Neuronal stem cell (in vitro differentiated cells): ENCODE results near the gene LASP1. TPM values are rescaled to one million over a fixed set of nuclear protein-coding genes. Genes with fewer than 3 reads are reported as not detected.

Experiments
- DNase-seq: peaks from one replicate; pipeline ENCODE4 v3.0.0-alpha.2; 2013; ENCODE audit warnings: low spot score
- H2AFZ ChIP-seq: one replicate; pipeline ENCODE4 v1.6.1; 2013; ENCODE audit warnings: mild to moderate bottlenecking, low read length, inconsistent platforms
- H2AK5ac ChIP-seq: 2 replicates; pipeline ENCODE4 v1.6.1; 2013; ENCODE audit warnings: low read depth, mild to moderate bottlenecking, inconsistent platforms, low read length, moderate library complexity, mixed read lengths
- H2BK120ac ChIP-seq: 2 replicates; pipeline ENCODE4 v1.6.1; 2013; ENCODE audit warnings: low read depth, mild to moderate bottlenecking, inconsistent platforms, low read length, moderate library complexity, mixed read lengths
- H2BK12ac ChIP-seq: one replicate; pipeline ENCODE4 v1.6.1; 2013; ENCODE audit warnings: low read length, inconsistent platforms
- H2BK15ac ChIP-seq: 2 replicates; pipeline ENCODE4 v1.6.1; 2013; ENCODE audit warnings: mild to moderate bottlenecking, low read length, inconsistent platforms, mixed read lengths
- H2BK5ac ChIP-seq: one replicate; pipeline ENCODE4 v1.6.1; 2013; ENCODE audit warnings: inconsistent platforms, mild to moderate bottlenecking, low read length, moderate library complexity
- H3K14ac ChIP-seq: one replicate; pipeline ENCODE4 v1.6.1; 2013; ENCODE audit warnings: low read length, inconsistent platforms
- H3K18ac ChIP-seq: 2 replicates; pipeline ENCODE4 v1.6.1; 2013; ENCODE audit warnings: low read length, inconsistent platforms
- H3K23ac ChIP-seq: 2 replicates; pipeline ENCODE4 v1.6.1; 2013; ENCODE audit warnings: low read depth, mild to moderate bottlenecking, mixed read lengths, low read length, inconsistent platforms; ENCODE audit not compliant: poor library complexity
- H3K27ac ChIP-seq: replicated peaks from 3 replicates; pipeline ENCODE4 v1.5.1; 2013; ENCODE audit warnings: low read length, inconsistent platforms
- H3K27me3 ChIP-seq, 3 experiments: 2 replicates each; pipeline ENCODE4 v1.6.1; 2013; ENCODE audit warnings: low read length in 3 of 3, mild to moderate bottlenecking in 2 of 3, inconsistent platforms in 1 of 3, low read depth in 1 of 3, mixed read lengths in 1 of 3, moderate library complexity in 1 of 3; ENCODE audit not compliant: control insufficient read depth in 3 of 3, insufficient read depth in 3 of 3
- H3K36me3 ChIP-seq, 2 donors: replicated peaks in 1 of 2; 2 replicates each; pipeline ENCODE4 v1.6.1; 2013; ENCODE audit warnings: low read length in 2 of 2; ENCODE audit not compliant: control insufficient read depth in 2 of 2, insufficient read depth in 2 of 2
- H3K4ac ChIP-seq: 2 replicates; pipeline ENCODE4 v1.6.1; 2013; ENCODE audit warnings: inconsistent platforms, mild to moderate bottlenecking, low read length, moderate library complexity
- H3K4me1 ChIP-seq, 2 donors: 1 replicate in 1 of 2; 2 replicates in 1 of 2; pipeline ENCODE4 v1.6.1; 2013; ENCODE audit warnings: low read length in 2 of 2, low read depth in 1 of 2; ENCODE audit not compliant: control insufficient read depth in 2 of 2, insufficient read depth in 1 of 2
- H3K4me2 ChIP-seq: one replicate; pipeline ENCODE4 v1.6.1; 2013; ENCODE audit warnings: mild to moderate bottlenecking, low read length, inconsistent platforms; ENCODE audit not compliant: insufficient read depth, poor library complexity, severe bottlenecking
- H3K4me3 ChIP-seq, 2 donors: 2 replicates each; pipeline ENCODE4 v1.5.1; 2013; ENCODE audit warnings: low read length in 2 of 2, mild to moderate bottlenecking in 2 of 2, inconsistent platforms in 1 of 2, moderate library complexity in 1 of 2
- H3K79me1 ChIP-seq: one replicate; pipeline ENCODE4 v1.6.1; 2013; ENCODE audit warnings: low read depth, mild to moderate bottlenecking, inconsistent platforms, low read length, moderate library complexity
- H3K9ac ChIP-seq: one replicate; pipeline ENCODE4 v1.6.1; 2013; ENCODE audit warnings: mild to moderate bottlenecking, low read depth, low read length, inconsistent platforms; ENCODE audit not compliant: poor library complexity
- H3K9me3 ChIP-seq, 2 donors: replicated peaks in 1 of 2; 2 replicates each; pipeline versions ENCODE3 to v1.6.1; 2013; ENCODE audit warnings: low read length in 2 of 2, mild to moderate bottlenecking in 2 of 2, inconsistent platforms in 1 of 2, low read depth in 1 of 2, mixed read lengths in 1 of 2, moderate library complexity in 1 of 2; ENCODE audit not compliant: control insufficient read depth in 2 of 2, insufficient read depth in 1 of 2
- H4K8ac ChIP-seq: one replicate; pipeline ENCODE4 v1.6.1; 2013; ENCODE audit warnings: low read depth, mild to moderate bottlenecking, inconsistent platforms, low read length, moderate library complexity
- H4K91ac ChIP-seq: one replicate; pipeline ENCODE4 v1.6.1; 2013; ENCODE audit warnings: low read length, low read depth, mild to moderate bottlenecking, inconsistent platforms; ENCODE audit not compliant: poor library complexity
- WGBS, 2 donors: extraction: QIAGEN DNeasy Blood & Tissue Kit; methylation state at CpG; one replicate each; pipeline ENCODE4 v1.1.7; 2013; ENCODE audit warnings: missing lambda C conversion rate in 2 of 2, mixed read lengths in 1 of 2; ENCODE audit not compliant: insufficient read length in 2 of 2, insufficient replicate concordance in 1 of 2; ENCODE audit errors: extremely low coverage in 2 of 2; 5-methylcytosine and 5-hydroxymethylcytosine counted together
- polyA plus RNA-seq, 2 experiments: library from polyadenylated mRNA; stranded (reverse); fragments of 200-250 nt; gene quantifications; one replicate each; pipeline ENCODE4 v1.2.3, GENCODE V29; 2013

Gene LASP1, protein sequence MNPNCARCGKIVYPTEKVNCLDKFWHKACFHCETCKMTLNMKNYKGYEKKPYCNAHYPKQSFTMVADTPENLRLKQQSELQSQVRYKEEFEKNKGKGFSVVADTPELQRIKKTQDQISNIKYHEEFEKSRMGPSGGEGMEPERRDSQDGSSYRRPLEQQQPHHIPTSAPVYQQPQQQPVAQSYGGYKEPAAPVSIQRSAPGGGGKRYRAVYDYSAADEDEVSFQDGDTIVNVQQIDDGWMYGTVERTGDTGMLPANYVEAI
- 77.5 TPM for polyA plus RNA-seq (2013, experiment 1 of 2)
- 79.6 TPM for polyA plus RNA-seq (2013, experiment 2 of 2)

DNA sequence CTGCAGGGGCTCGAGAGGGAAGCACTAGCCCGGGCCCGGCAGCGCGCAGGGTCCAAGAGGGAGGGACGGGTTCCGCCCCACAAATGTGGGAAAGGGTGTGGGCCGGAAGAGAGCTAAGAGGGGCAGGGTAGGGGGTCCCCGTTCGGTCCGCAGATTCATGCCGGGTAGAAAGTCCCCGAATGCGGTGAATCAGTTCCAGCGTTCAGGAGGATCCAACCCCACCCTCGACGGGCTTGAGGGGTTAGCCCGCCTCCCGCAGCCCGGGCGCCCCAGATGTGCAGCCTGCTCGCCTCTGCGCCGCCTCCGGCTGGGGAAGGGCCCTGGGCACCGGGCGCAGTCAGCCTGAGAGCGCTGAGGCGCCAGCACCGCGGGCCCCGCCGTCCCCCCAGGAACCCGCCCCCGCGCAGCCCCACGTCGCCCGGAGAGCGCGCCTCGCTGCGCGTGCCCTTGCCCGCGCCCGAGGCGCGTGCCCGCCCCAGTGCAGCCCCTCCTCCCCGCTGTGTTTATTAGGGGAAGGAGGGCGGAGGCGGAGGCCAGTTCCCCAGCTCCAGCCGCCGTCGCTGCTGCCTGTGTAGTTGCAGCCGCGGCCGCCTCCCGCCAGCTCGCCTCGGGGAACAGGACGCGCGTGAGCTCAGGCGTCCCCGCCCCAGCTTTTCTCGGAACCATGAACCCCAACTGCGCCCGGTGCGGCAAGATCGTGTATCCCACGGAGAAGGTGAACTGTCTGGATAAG is at the start of gene LASP1:
TSS of gene LASP1 (plus strand) at position 533 of the 733 bp plus-strand sequence. CDS start at position 665, 132 bp downstream.
- H3K18ac ChIP-seq, result peak within 1 kb of the TSS; percentile 100
- H2AK5ac ChIP-seq, result peak within 1 kb of the TSS; percentile 73
- H3K27ac ChIP-seq, result peak within 1 kb of the TSS; percentile 97
- H3K79me1 ChIP-seq, result peaks cover 13% of the 10 kb centered on the region
- WGBS, 2 donors, result no CpG with 5 or more reads among the region's 73 CpGs
- H3K9me3 ChIP-seq, result no peaks in the 10 kb centered on the region
- peak within 1 kb of the TSS; percentile 97 for H3K9ac ChIP-seq
- peak within 1 kb of the TSS; percentile 91 for H3K14ac ChIP-seq
- H3K36me3 ChIP-seq, result peaks cover 0 to 8% of the 10 kb centered on the region in 2 donors
- peaks cover 15 to 16% of the 10 kb centered on the region in 2 donors for H3K4me1 ChIP-seq
- H3K4ac ChIP-seq, result peak within 1 kb of the TSS; percentile 81
- H4K8ac ChIP-seq, result no peak within 1 kb of the TSS
- no peak within 1 kb of the TSS for H2BK12ac ChIP-seq
- peak; percentile 83 for DNase-seq
- H3K27me3 ChIP-seq, result no peaks in the 10 kb centered on the region
- H2BK15ac ChIP-seq, result peak within 1 kb of the TSS; percentile 94
- H3K23ac ChIP-seq, result peak within 1 kb of the TSS; percentile 99
- H3K4me3 ChIP-seq, result peak within 1 kb of the TSS; percentile 92 to 98
- H4K91ac ChIP-seq, result no peak within 1 kb of the TSS
- peak within 1 kb of the TSS; percentile 98 for H2BK120ac ChIP-seq
- peak within 1 kb of the TSS; percentile 99 for H2BK5ac ChIP-seq
- peak within 1 kb of the TSS; percentile 89 for H3K4me2 ChIP-seq
- H2AFZ ChIP-seq, result peak within 1 kb of the TSS; percentile 94

DNA sequence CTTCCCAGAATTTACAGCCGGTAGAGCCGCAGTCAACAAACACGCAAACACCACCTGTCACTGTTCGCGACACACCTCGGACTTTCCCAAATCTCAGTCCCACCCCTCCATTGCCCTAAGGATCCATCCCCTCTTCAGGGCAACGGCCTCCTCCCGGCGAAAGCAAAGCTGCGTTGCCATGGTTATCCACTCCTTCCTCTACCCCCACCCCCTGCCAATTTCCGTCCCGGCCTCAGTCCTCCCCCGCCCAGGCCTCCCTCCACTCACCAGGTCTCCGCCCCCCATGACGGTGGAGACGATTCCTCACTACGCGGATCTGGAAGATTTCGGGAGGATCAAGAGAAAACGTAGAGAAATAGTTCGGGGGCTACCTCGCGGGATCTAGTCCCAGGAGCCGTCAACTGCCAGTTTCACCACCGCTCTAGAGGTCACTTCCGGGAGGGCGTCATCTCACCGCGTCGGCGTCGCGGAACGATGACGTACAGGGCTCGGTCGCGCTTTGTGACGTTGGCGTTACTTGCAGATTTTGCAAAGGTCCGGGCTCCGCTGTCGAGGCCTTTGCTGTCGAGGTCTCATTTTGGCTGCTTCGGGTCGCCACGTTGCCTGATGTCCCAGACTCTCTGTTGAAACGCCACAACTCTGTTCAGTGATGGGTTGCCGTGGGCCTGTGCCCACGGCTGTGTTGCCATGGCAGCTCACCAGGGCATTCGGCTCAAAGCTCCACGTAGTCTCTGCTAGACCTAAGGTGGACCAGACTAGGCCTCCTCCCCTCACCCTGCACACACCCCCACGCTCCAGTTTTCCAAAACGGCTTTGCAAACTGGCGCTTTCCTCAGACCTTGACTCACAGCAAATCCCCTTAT is 44.7 kb upstream of the LASP1 start, which contains the start of gene CWC25:
TSS of gene CWC25 (minus strand) at position 423 of the 863 bp plus-strand sequence. CDS start at position 285, 138 bp downstream.
- Histone ChIP-seq H3K27ac (peak within 1 kb of the TSS; percentile 90), H3K4me2 (peak within 1 kb of the TSS; percentile 94), H3K4me1 (peaks cover 2 to 10% of the 10 kb centered on the region in 2 donors), H3K36me3 (peaks cover 9 to 18% of the 10 kb centered on the region in 2 donors), H3K4ac (no peak within 1 kb of the TSS), H2BK12ac (no peak within 1 kb of the TSS), H2BK120ac (no peak within 1 kb of the TSS), H3K9me3 (no peaks in the 10 kb centered on the region), H3K18ac (peak within 1 kb of the TSS; percentile 89), H2BK5ac (peak within 1 kb of the TSS; percentile 31), H4K8ac (no peak within 1 kb of the TSS), H3K27me3 (no peaks in the 10 kb centered on the region), H3K14ac (no peak within 1 kb of the TSS), H2AK5ac (no peak within 1 kb of the TSS), H3K4me3 (peak within 1 kb of the TSS; percentile 90 to 100), H2AFZ (peak within 1 kb of the TSS; percentile 94), H3K79me1 (peaks cover 12% of the 10 kb centered on the region), H3K23ac (peak within 1 kb of the TSS; percentile 81), H4K91ac (peak within 1 kb of the TSS; percentile 79), H2BK15ac (no peak within 1 kb of the TSS), H3K9ac (peak within 1 kb of the TSS; percentile 91)
- peak; percentile 98 for DNase-seq
- no CpG with 5 or more reads among the region's 55 CpGs for WGBS, 2 donors

DNA sequence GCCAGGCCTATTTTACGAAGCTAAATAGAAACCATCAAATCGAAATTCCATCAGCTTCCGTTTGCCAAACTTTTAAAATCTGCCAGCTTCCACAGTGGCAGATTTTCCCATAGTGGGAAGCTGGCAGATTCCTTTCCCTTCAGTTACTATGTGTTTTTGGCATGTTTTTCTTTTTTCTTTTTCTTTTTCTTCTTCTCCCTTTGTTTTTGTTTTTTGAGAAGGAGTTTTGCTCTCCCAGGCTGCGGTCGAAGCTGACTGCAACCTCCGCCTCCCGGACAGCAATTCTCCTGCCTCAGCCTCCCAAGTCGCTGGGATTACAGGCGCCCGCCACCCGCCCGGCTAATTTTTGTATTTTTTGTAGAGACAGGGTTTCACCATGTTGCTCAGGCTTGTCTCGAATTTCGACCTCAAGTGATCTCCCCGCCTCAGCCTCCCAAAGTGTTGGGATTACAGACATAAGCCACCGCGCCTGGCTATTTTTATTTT is 44.1 kb upstream of the LASP1 start:
- Histone ChIP-seq H3K4ac (no peak overlapping the region), H3K79me1 (peaks cover 12% of the 10 kb centered on the region), H2BK5ac (peak overlapping the region; percentile 31), H3K9ac (no peak overlapping the region), H4K8ac (no peak overlapping the region), H3K27me3 (no peaks in the 10 kb centered on the region), H2AFZ (peak overlapping the region; percentile 94), H3K18ac (no peak overlapping the region), H3K4me1 (peaks cover 2 to 10% of the 10 kb centered on the region in 2 donors), H3K4me2 (peak overlapping the region; percentile 94), H2BK120ac (no peak overlapping the region), H2BK15ac (no peak overlapping the region), H2BK12ac (no peak overlapping the region), H2AK5ac (no peak overlapping the region), H3K23ac (no peak overlapping the region), H3K9me3 (no peaks in the 10 kb centered on the region), H3K14ac (no peak overlapping the region), H3K4me3 (peak overlapping the region; percentile 90 to 100), H3K36me3 (peaks cover 3 to 11% of the 10 kb centered on the region in 2 donors), H4K91ac (peak overlapping the region; percentile 79), H3K27ac (peak overlapping the region; percentile 90)
- DNase-seq, result no peak
- no CpG with 5 or more reads among the region's 17 CpGs for WGBS, 2 donors
